A549 (cell line): ENCODE results near the gene CMIP. TPM values are rescaled to one million over a fixed set of nuclear protein-coding genes. Genes with fewer than 3 reads are reported as not detected.

Experiments used
- ATAC-seq, 2 experiments: fragments of 200-7000 bp in 1 of 2; fragments of >200 bp in 1 of 2; cut with Nextera tagmentation in 1 of 2; cut with Tn5 transposase in 1 of 2; 3 replicates each; pipeline versions ENCODE4 v1.8.0 to v1.9.1; 2018 to 2020; ENCODE audit warnings: mild to moderate bottlenecking in 1 of 2, moderate library complexity in 1 of 2
- CTCF ChIA-PET: fragments of 300-600 bp; sonication (Branson Sonifier 250); formaldehyde crosslinking; extraction: SDS; loops from one replicate; lab custom pipeline; 2021; ENCODE audit warnings: antibody characterized with exemption, inconsistent platforms; lab: Yijun Ruan, JAX
- POLR2A ChIA-PET: fragments of 350-600 bp; formaldehyde crosslinking; extraction: SDS; loops from one replicate; lab custom pipeline; 2021; ENCODE audit warnings: antibody characterized with exemption, inconsistent platforms; lab: Yijun Ruan, JAX
- DNase-seq, 2 experiments: peaks; one replicate each; pipeline versions ENCODE4 v3.0.0 to v3.0.0-alpha.2; 2011 to 2016; ENCODE audit warnings: low read depth in 1 of 2, low spot score in 1 of 2
- FAIRE-seq: peaks from 2 replicates; lab custom pipeline; 2011; peaks lifted over from hg19 to GRCh38; lab: Jason Lieb, UNC
- H3K27ac ChIP-seq, 2 experiments: fragments of >200 bp; sonication (Bioruptor Twin); formaldehyde crosslinking; 3 replicates each; pipeline ENCODE4 v1.5.1; 2016 to 2017
- H3K4me1 ChIP-seq: fragments of >200 bp; sonication (Bioruptor Twin); formaldehyde crosslinking; 3 replicates; pipeline ENCODE4 v1.6.1; 2016
- H3K4me2 ChIP-seq: fragments of >200 bp; sonication (Bioruptor Twin); formaldehyde crosslinking; 3 replicates; pipeline ENCODE4 v1.6.1; 2016
- H3K4me3 ChIP-seq: fragments of >200 bp; sonication (Bioruptor Twin); formaldehyde crosslinking; 3 replicates; pipeline ENCODE4 v1.5.1; 2016
- H3K9me3 ChIP-seq: fragments of >200 bp; sonication (Bioruptor Twin); formaldehyde crosslinking; 3 replicates; pipeline ENCODE4 v1.6.1; 2016
- CBX2 ChIP-seq: fragments of 200-600 bp; sonication (generic); IDR thresholded peaks from 2 replicates; pipeline ENCODE4 v1.6.1; 2016; ENCODE audit warnings: low read depth, mild to moderate bottlenecking, borderline replicate concordance
- CEBPB ChIP-seq, 2 experiments: fragments of >200 bp in 1 of 2; sonication (Bioruptor Twin) in 1 of 2; formaldehyde crosslinking in 1 of 2; IDR thresholded peaks; 2 replicates each; pipeline ENCODE4 v1.6.1; 2012 to 2016
- CHD2 ChIP-seq: fragments of 150-350 bp; IDR thresholded peaks from 2 replicates; pipeline ENCODE4 v1.6.1; 2014; ENCODE audit warnings: low read length; ENCODE audit not compliant: partially characterized antibody
- EHMT2 ChIP-seq: fragments of 200-600 bp; sonication (generic); IDR thresholded peaks from 2 replicates; pipeline ENCODE4 v1.6.1; 2016; ENCODE audit warnings: antibody characterized with exemption, low read depth, mild to moderate bottlenecking, moderate library complexity
- EP300 ChIP-seq, 2 experiments: fragments of >200 bp; sonication (Bioruptor Twin); formaldehyde crosslinking; IDR thresholded peaks; 2 replicates in 1 of 2; 3 replicates in 1 of 2; pipeline ENCODE4 v1.6.1; 2016 to 2017
- ESRRA ChIP-seq: fragments of 150-350 bp; IDR thresholded peaks from 2 replicates; pipeline ENCODE4 v1.6.1; 2014; ENCODE audit warnings: mild to moderate bottlenecking, low read length, borderline replicate concordance
- FOSB ChIP-seq: fragments of 250-450 bp; sonication (Bioruptor Pico); IDR thresholded peaks from 2 replicates; pipeline ENCODE4 v1.5.0; 2020; ENCODE audit warnings: mild to moderate bottlenecking, moderate library complexity
- FOXS1 ChIP-seq: fragments of 250-450 bp; sonication (Bioruptor Pico); IDR thresholded peaks from 2 replicates; pipeline ENCODE4 v1.5.0; 2020; ENCODE audit warnings: mild to moderate bottlenecking, moderate library complexity
- GATA3 ChIP-seq: IDR thresholded peaks from 2 replicates; pipeline ENCODE4 v1.6.1; 2012; ENCODE audit warnings: borderline replicate concordance
- HOXA7 ChIP-seq: fragments of 250-450 bp; sonication (Bioruptor Pico); IDR thresholded peaks from 2 replicates; pipeline ENCODE4 v1.5.0; 2020; ENCODE audit warnings: mild to moderate bottlenecking, moderate library complexity
- HOXB13 ChIP-seq: fragments of 250-450 bp; sonication (Bioruptor Pico); IDR thresholded peaks from 2 replicates; pipeline ENCODE4 v1.5.0; 2020; ENCODE audit warnings: low read depth, mild to moderate bottlenecking, moderate library complexity
- JUN ChIP-seq, 2 experiments: fragments of >200 bp; sonication (Bioruptor Twin); formaldehyde crosslinking; IDR thresholded peaks; 2 replicates in 1 of 2; 3 replicates in 1 of 2; pipeline ENCODE4 v1.6.1; 2016 to 2017
- KDM5A ChIP-seq: fragments of 200-600 bp; sonication (generic); IDR thresholded peaks from 2 replicates; pipeline ENCODE4 v1.6.1; 2016; ENCODE audit warnings: antibody characterized with exemption, mild to moderate bottlenecking
- MAFK ChIP-seq: fragments of 450-650 bp; IDR thresholded peaks from 2 replicates; pipeline ENCODE4 v1.6.1; 2014; ENCODE audit not compliant: partially characterized antibody
- MAZ ChIP-seq: fragments of 150-350 bp; IDR thresholded peaks from 2 replicates; pipeline ENCODE4 v1.6.1; 2014; ENCODE audit warnings: antibody characterized with exemption, low read depth, low read length, borderline replicate concordance
- NFE2L2 ChIP-seq: fragments of 150-350 bp; conservative IDR thresholded peaks from 2 replicates; pipeline ENCODE4 v1.6.1; 2014; ENCODE audit warnings: low read length
- NPAS2 ChIP-seq: fragments of 250-450 bp; sonication (Bioruptor Pico); IDR thresholded peaks from 2 replicates; pipeline ENCODE4 v1.8.0; 2022; ENCODE audit warnings: mild to moderate bottlenecking, moderate library complexity, borderline replicate concordance
- NR3C1 ChIP-seq: fragments of >200 bp; sonication (Bioruptor Twin); formaldehyde crosslinking; IDR thresholded peaks from 3 replicates; pipeline ENCODE4 v1.6.1; 2017
- PHF8 ChIP-seq: fragments of 200-600 bp; sonication (generic); IDR thresholded peaks from 2 replicates; pipeline ENCODE4 v1.6.1; 2016; ENCODE audit warnings: low read depth, mild to moderate bottlenecking, antibody characterized with exemption, moderate library complexity, borderline replicate concordance
- RAD21 ChIP-seq, 2 experiments: fragments of >200 bp in 1 of 2; sonication (Bioruptor Twin) in 1 of 2; formaldehyde crosslinking in 1 of 2; IDR thresholded peaks in 1 of 2; conservative IDR thresholded peaks in 1 of 2; 2 replicates in 1 of 2; 3 replicates in 1 of 2; pipeline ENCODE4 v1.6.1; 2012 to 2018; ENCODE audit warnings: inconsistent platforms in 1 of 2
- RARB ChIP-seq: fragments of 250-450 bp; sonication (Bioruptor Pico); IDR thresholded peaks from 2 replicates; pipeline ENCODE4 v1.8.0; 2021; ENCODE audit warnings: mild to moderate bottlenecking, moderate library complexity
- RFX5 ChIP-seq: fragments of 450-650 bp; IDR thresholded peaks from 2 replicates; pipeline ENCODE4 v1.7.1; 2014; ENCODE audit warnings: antibody characterized with exemption, mild to moderate bottlenecking, moderate library complexity
- SREBF2 ChIP-seq: fragments of 450-650 bp; IDR thresholded peaks from 2 replicates; pipeline ENCODE4 v1.6.1; 2014; ENCODE audit warnings: mild to moderate bottlenecking, moderate library complexity
- ZC3H11A ChIP-seq: fragments of 450-650 bp; IDR thresholded peaks from 2 replicates; pipeline ENCODE4 v1.6.1; 2014; ENCODE audit warnings: antibody characterized with exemption, mild to moderate bottlenecking
- ZFP36 ChIP-seq: fragments of 450-650 bp; IDR thresholded peaks from 2 replicates; pipeline ENCODE4 v1.6.1; 2014; ENCODE audit warnings: borderline replicate concordance; ENCODE audit not compliant: partially characterized antibody
- ZNF302 ChIP-seq: fragments of 250-450 bp; sonication (Bioruptor Pico); IDR thresholded peaks from 2 replicates; pipeline ENCODE4 v1.9.0; 2021; ENCODE audit warnings: inconsistent platforms, mild to moderate bottlenecking, moderate library complexity
- ZSCAN20 ChIP-seq: fragments of 250-450 bp; sonication (Bioruptor Pico); IDR thresholded peaks from 2 replicates; pipeline ENCODE4 v1.8.0; 2022; ENCODE audit warnings: mild to moderate bottlenecking, moderate library complexity
- WGBS: methylation state at CpG from one replicate; pipeline ENCODE4 v1.1.6; 2017; ENCODE audit errors: missing lambda C conversion rate; 5-methylcytosine and 5-hydroxymethylcytosine counted together
- polyA plus RNA-seq, 4 experiments: library from polyadenylated mRNA; depleted of rRNA in 3 of 4; stranded (reverse); fragments of >200 nt; fragmentation: RNase III in 1 of 4; extraction: RNeasy Plus Mini Kit Qiagen cat#74134 plus additional on column Dnase treatment in 1 of 4; gene quantifications; 2 replicates in 3 of 4; 3 replicates in 1 of 4; pipeline ENCODE4 v1.2.3, GENCODE V29; 2011 to 2017
- TF ChIP-seq, protein P1 (sequence below): IDR thresholded peaks from 2 replicates; pipeline ENCODE4 v1.6.1; 2012; ENCODE audit warnings: low read depth, borderline replicate concordance
- TF ChIP-seq, protein P2 (sequence below): fragments of 150-350 bp; IDR thresholded peaks from 2 replicates; pipeline ENCODE4 v1.6.1; 2014; ENCODE audit warnings: low read depth, mild to moderate bottlenecking, low read length
- TF ChIP-seq, protein P3 (sequence below): fragments of 250-450 bp; sonication (Bioruptor Pico); IDR thresholded peaks from 2 replicates; pipeline ENCODE4 v1.5.0; 2020; ENCODE audit warnings: low read depth, mild to moderate bottlenecking, moderate library complexity
- TF ChIP-seq, protein P4 (sequence below): fragments of >200 bp; sonication (Bioruptor Twin); formaldehyde crosslinking; IDR thresholded peaks from 3 replicates; pipeline ENCODE4 v1.6.1; 2016
- TF ChIP-seq, protein P5 (sequence below): IDR thresholded peaks from 2 replicates; pipeline ENCODE4 v1.6.1; 2012

The CMIP gene
- polyA plus RNA-seq, 2 of the 4 experiments (the other 2 are of a cell fraction) = 21.6 to 125 TPM

DNA sequence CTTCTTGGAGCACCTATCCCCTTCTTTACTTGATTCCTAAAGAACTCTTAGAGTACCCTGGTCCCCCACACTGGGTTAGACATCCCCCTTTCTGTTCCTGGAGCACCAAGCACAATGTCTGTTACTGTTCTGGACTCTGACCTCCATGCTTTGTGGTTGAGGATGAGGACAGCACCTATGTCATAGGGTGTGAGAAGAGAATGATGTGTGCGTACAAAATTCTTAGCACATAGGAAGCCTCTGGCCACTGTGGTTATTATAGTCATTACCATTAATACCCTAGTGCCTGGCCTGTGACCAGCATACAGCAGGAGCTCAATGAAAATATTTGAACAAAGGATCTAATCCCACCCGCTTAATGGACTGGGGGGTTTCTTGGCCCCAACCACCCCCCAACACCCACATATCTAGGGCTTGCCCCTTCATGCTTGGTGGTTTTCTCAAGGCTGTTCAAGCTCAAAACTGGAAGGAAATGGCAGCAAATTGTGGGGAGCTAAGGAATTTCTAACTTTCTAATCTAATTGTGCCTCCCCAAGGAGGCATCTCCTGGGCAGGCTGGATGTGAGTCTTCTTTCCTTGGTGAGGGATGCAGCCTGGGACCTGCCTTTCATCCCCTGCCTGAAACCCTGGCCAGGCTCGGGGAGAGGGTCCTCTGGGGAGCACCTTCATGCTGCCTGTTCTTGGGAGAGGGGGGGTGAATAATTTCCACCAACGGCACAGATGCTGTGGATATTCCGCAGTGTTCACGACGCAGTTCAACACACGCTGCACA is 1.5 kb upstream of the CMIP start:
- peaks cover 21% of the 10 kb centered on the region for H3K4me1 ChIP-seq
- POLR2A ChIA-PET = interaction anchor here (1.0 kb wide), 1 partner anchor 37 kb away, joined by 3 read pairs; no protein-coding TSS in a partner anchor
- H3K4me2 ChIP-seq = peak overlapping the region; percentile 97
- TF ChIP-seq PHF8 (no peak), RARB (no peak), HOXA7 (CRISPR knock-in tag) (no peak), CBX2 (no peak), ESRRA (no peak), CEBPB (IDR thresholded peaks at IDR 0.05) (no peak), EP300 (IDR thresholded peaks at IDR 0.05) (no peak), SREBF2 (no peak), FOXS1 (CRISPR knock-in tag) (no peak), ZNF302 (no peak), ZFP36 (no peak), JUN (IDR thresholded peaks at IDR 0.05) (no peak), EHMT2 (no peak), MAFK (no peak), GATA3 (no peak), ZC3H11A (no peak), RAD21 (conservative IDR thresholded peaks at IDR 0.05 in 1 of 2, IDR thresholded peaks at IDR 0.05 in 1 of 2) (no peak), MAZ (no peak)
- TF ChIP-seq, protein P1, sequence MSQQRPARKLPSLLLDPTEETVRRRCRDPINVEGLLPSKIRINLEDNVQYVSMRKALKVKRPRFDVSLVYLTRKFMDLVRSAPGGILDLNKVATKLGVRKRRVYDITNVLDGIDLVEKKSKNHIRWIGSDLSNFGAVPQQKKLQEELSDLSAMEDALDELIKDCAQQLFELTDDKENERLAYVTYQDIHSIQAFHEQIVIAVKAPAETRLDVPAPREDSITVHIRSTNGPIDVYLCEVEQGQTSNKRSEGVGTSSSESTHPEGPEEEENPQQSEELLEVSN = no peak
- TF ChIP-seq, protein P2, sequence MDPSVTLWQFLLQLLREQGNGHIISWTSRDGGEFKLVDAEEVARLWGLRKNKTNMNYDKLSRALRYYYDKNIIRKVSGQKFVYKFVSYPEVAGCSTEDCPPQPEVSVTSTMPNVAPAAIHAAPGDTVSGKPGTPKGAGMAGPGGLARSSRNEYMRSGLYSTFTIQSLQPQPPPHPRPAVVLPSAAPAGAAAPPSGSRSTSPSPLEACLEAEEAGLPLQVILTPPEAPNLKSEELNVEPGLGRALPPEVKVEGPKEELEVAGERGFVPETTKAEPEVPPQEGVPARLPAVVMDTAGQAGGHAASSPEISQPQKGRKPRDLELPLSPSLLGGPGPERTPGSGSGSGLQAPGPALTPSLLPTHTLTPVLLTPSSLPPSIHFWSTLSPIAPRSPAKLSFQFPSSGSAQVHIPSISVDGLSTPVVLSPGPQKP = no peak
- FAIRE-seq (peak; percentile 43), DNase-seq (no peak), ATAC-seq (no peak)
- H3K4me3 ChIP-seq = no peak overlapping the region
- 92% methylated on average over 8 of the region's 8 CpGs for WGBS
- CTCF ChIA-PET = interaction anchor here (0.7 to 3.8 kb wide), 7 partner anchors 8 to 80 kb away, joined by 3 to 16 read pairs (median 3); no protein-coding TSS in a partner anchor
- H3K9me3 ChIP-seq = no peaks in the 10 kb centered on the region
- peak overlapping the region; percentile 98 to 99 for H3K27ac ChIP-seq

DNA sequence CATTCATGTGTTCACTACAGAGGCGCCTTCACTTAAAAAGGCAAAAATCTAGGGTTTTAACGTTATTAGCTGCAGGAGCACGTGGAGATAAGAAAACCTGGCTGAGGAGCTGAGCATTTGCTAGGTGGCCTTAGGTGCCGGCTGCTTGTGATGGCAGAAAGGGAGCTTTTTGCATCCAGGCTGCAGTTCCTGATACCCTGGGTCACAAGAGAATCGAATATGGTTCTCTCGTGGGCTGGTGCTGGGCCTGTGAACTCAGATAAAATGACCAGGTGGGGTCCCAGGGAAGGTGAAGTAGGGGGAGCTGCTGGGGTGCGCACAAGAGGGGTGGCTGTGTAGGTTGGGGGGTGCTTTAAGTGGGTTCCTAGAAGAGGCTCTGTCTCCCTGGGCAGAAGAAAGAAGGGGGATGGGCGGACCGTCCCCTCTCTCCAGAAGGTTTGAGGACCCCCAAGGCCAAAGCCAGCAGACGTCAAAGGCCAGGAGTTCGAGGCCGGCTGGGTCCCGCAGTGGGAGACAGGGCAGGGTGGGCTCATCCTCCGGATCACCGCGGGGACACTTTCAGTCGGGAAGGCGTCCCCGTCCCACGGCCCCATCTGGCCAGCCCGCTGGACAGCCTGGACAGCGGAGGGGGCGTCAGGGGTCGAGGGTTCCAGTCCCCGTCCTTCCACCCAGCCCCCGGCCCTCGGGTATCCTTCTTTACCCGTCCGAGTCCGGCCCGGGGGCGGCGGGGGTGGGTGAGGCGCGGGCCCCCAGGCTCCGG is 740 bp upstream of the CMIP start:
- Histone ChIP-seq H3K4me1 (peaks cover 28% of the 10 kb centered on the region), H3K9me3 (no peaks in the 10 kb centered on the region), H3K27ac (peak overlapping the region; percentile 98 to 99), H3K4me3 (peak overlapping the region; percentile 79), H3K4me2 (peak overlapping the region; percentile 97)
- peak; percentile 2 to 11; a peak in 5 of 6 replicates for ATAC-seq
- CTCF ChIA-PET = interaction anchor here (0.7 to 3.8 kb wide), 6 partner anchors 9 to 47 kb away, joined by 3 to 16 read pairs (median 4); no protein-coding TSS in a partner anchor
- no peak for FAIRE-seq
- DNase-seq = no peak
- POLR2A ChIA-PET = interaction anchor here (1.0 kb wide), 1 partner anchor 38 kb away, joined by 3 read pairs; no protein-coding TSS in a partner anchor
- WGBS = 31% methylated on average over 18 of the region's 36 CpGs
- TF ChIP-seq ZSCAN20 (CRISPR knock-in tag) (no peak), NFE2L2 (no peak), KDM5A (no peak), NR3C1 (no peak), FOSB (CRISPR knock-in tag) (no peak), HOXB13 (no peak), RFX5 (no peak), CEBPB (IDR thresholded peaks at IDR 0.05) (no peak), ZNF302 (no peak), NPAS2 (no peak), CHD2 (no peak)
- TF ChIP-seq, protein P3, sequence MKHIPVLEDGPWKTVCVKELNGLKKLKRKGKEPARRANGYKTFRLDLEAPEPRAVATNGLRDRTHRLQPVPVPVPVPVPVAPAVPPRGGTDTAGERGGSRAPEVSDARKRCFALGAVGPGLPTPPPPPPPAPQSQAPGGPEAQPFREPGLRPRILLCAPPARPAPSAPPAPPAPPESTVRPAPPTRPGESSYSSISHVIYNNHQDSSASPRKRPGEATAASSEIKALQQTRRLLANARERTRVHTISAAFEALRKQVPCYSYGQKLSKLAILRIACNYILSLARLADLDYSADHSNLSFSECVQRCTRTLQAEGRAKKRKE (CRISPR knock-in tag) = no peak
- TF ChIP-seq, protein P4, sequence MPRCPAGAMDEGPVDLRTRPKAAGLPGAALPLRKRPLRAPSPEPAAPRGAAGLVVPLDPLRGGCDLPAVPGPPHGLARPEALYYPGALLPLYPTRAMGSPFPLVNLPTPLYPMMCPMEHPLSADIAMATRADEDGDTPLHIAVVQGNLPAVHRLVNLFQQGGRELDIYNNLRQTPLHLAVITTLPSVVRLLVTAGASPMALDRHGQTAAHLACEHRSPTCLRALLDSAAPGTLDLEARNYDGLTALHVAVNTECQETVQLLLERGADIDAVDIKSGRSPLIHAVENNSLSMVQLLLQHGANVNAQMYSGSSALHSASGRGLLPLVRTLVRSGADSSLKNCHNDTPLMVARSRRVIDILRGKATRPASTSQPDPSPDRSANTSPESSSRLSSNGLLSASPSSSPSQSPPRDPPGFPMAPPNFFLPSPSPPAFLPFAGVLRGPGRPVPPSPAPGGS = no peak
- TF ChIP-seq, protein P5, sequence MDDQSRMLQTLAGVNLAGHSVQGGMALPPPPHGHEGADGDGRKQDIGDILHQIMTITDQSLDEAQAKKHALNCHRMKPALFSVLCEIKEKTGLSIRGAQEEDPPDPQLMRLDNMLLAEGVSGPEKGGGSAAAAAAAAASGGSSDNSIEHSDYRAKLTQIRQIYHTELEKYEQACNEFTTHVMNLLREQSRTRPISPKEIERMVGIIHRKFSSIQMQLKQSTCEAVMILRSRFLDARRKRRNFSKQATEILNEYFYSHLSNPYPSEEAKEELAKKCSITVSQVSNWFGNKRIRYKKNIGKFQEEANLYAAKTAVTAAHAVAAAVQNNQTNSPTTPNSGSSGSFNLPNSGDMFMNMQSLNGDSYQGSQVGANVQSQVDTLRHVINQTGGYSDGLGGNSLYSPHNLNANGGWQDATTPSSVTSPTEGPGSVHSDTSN = 0 out of 2 replicates have a peak, but pooled peaks have one; percentile 4
